Stimulated activated CD4-positive, alpha-beta T cell treated with anti-CD3 and anti-CD28 coated beads, Interleukin-12 subunit alpha, Interleukin-12 subunit beta, amount 100 ng/mL, for 48 hours (primary cell): ENCODE results near the gene CASP10.
A peak's percentile ranks its signal among the peaks of the same experiment; 100 is the strongest.

Source experiments
- DNase-seq, 3 donors: peaks; one replicate each; pipeline ENCODE4 v3.0.0-alpha.2; 2020; ENCODE audit warnings: low read depth in 2 of 3, low spot score in 1 of 3

Gene CASP10

GRCh38 chr2:201196003-201196402 is 13.1 kb downstream of the CASP10 start:
- DNase-seq: no peak

- DNase-seq: no peak
Measured at GRCh38 chr2:201196803-201197202, 13.9 kb downstream of the CASP10 start.

GRCh38 chr2:201197781-201198180 is 14.8 kb downstream of the CASP10 start:
- DNase-seq: no peak

- DNase-seq: no peak
Measured at GRCh38 chr2:201199847-201200246, 16.9 kb downstream of the CASP10 start.

- DNase-seq: no peak
Measured at GRCh38 chr2:201200345-201200744, 17.4 kb downstream of the CASP10 start.

GRCh38 chr2:201201371-201201770 is 18.4 kb downstream of the CASP10 start:
- no peak for DNase-seq

- no peak for DNase-seq
Measured at GRCh38 chr2:201203916-201204654, 21.1 kb downstream of the CASP10 start.

GRCh38 chr2:201204655-201205514 is 21.9 kb downstream of the CASP10 start:
- DNase-seq: no peak

GRCh38 chr2:201205515-201205849 is 22.5 kb downstream of the CASP10 start:
- DNase-seq: no peak

GRCh38 chr2:201208563-201209252 is 25.8 kb downstream of the CASP10 start:
- DNase-seq: no peak

GRCh38 chr2:201215963-201216362 is 33.0 kb downstream of the CASP10 start:
- DNase-seq: no peak

GRCh38 chr2:201216918-201217317 is 34.0 kb downstream of the CASP10 start:
- no peak for DNase-seq

GRCh38 chr2:201218780-201219179 is 35.8 kb downstream of the CASP10 start:
- DNase-seq: no peak

GRCh38 chr2:201219328-201220096 is 36.6 kb downstream of the CASP10 start:
- no peak for DNase-seq

- no peak for DNase-seq
Measured at GRCh38 chr2:201220102-201220570, 37.2 kb downstream of the CASP10 start.

GRCh38 chr2:201223089-201224073 is 40.4 kb downstream of the CASP10 start:
- DNase-seq: no peak

- DNase-seq: no peak
Measured at GRCh38 chr2:201228271-201228911, 45.5 kb downstream of the CASP10 start.

- no peak for DNase-seq
Measured at GRCh38 chr2:201228912-201229290, 46.0 kb downstream of the CASP10 start.

GRCh38 chr2:201231781-201232466 is 49.0 kb downstream of the CASP10 start:
- DNase-seq: peak; percentile 87 to 94 (median 87)
